SK-N-SH (cell line): Measurements from ENCODE around the gene XCL1. TPM values are rescaled to one million over a fixed set of nuclear protein-coding genes. Genes with fewer than 3 reads are reported as not detected.
"Not testable (repeated sequence)": the region's sequence is repeated elsewhere in the genome, so short reads cannot be mapped to it uniquely, and the experiment has no call there.

Experiments used
- CTCF ChIA-PET: fragments of 300-600, 350-600 bp; formaldehyde crosslinking; extraction: SDS; loops from one replicate; lab custom pipeline; 2021; lab: Yijun Ruan, JAX
- POLR2A ChIA-PET: fragments of 350-600 bp; sonication (Branson Sonifier 250); formaldehyde crosslinking; extraction: SDS; loops from one replicate; lab custom pipeline; 2020; ENCODE audit warnings: antibody characterized with exemption, inconsistent platforms; lab: Yijun Ruan, JAX
- DNase-seq: peaks from one replicate; pipeline ENCODE4 v3.0.0; 2012
- H2AFZ ChIP-seq: fragments of 200-600 bp; sonication (generic); 2 replicates; pipeline ENCODE4 v1.8.1; 2016; ENCODE audit warnings: antibody characterized with exemption, mild to moderate bottlenecking, low read depth
- H3F3A ChIP-seq: fragments of 200-600 bp; sonication (generic); replicated peaks from 2 replicates; pipeline ENCODE3; 2016; ENCODE audit warnings: antibody characterized with exemption, mild to moderate bottlenecking; ENCODE audit not compliant: insufficient read depth
- H3K27ac ChIP-seq, 2 experiments: fragments of 200-500 bp in 1 of 2; fragments of 200-600 bp in 1 of 2; sonication (Bioruptor generic) in 1 of 2; sonication (generic), shearing (Covaris generic) in 1 of 2; 2 replicates each; pipeline versions ENCODE4 v1.5.1 to v1.6.1; 2014 to 2016; ENCODE audit warnings: low read depth in 2 of 2, inconsistent platforms in 1 of 2, low read length in 1 of 2, mild to moderate bottlenecking in 1 of 2, mixed read lengths in 1 of 2
- H3K27me3 ChIP-seq: fragments of 200-600 bp; sonication (generic), shearing (Covaris generic); 2 replicates; pipeline ENCODE4 v1.6.1; 2016; ENCODE audit warnings: mixed run types; ENCODE audit not compliant: insufficient read depth
- H3K36me3 ChIP-seq, 2 experiments: fragments of 200-500 bp in 1 of 2; fragments of 200-600 bp in 1 of 2; sonication (Bioruptor generic) in 1 of 2; sonication (generic) in 1 of 2; replicated peaks in 1 of 2; 2 replicates each; pipeline versions ENCODE3 to v1.5.1; 2014 to 2016; ENCODE audit warnings: low read length in 1 of 2, mild to moderate bottlenecking in 1 of 2; ENCODE audit not compliant: insufficient read depth in 2 of 2, control insufficient read depth in 1 of 2
- H3K4me1 ChIP-seq, 2 experiments: fragments of 200-500 bp in 1 of 2; fragments of 200-600 bp in 1 of 2; sonication (Bioruptor generic) in 1 of 2; sonication (generic), shearing (Covaris generic) in 1 of 2; 2 replicates each; pipeline versions ENCODE4 v1.5.1 to v1.6.1; 2014 to 2016; ENCODE audit warnings: low read depth in 1 of 2, low read length in 1 of 2, mixed run types in 1 of 2; ENCODE audit not compliant: insufficient read depth in 2 of 2, control insufficient read depth in 1 of 2
- H3K4me2 ChIP-seq: fragments of 200-600 bp; sonication (generic), shearing (Covaris generic); 2 replicates; pipeline ENCODE4 v1.6.1; 2017; ENCODE audit warnings: mixed run types
- H3K4me3 ChIP-seq, 2 experiments: fragments of 200-500 bp in 1 of 2; fragments of 200-600 bp in 1 of 2; sonication (Bioruptor generic) in 1 of 2; sonication (generic), shearing (Covaris generic) in 1 of 2; 2 replicates each; pipeline versions ENCODE4 v1.5.1 to v1.8.1; 2014 to 2016; ENCODE audit warnings: low read depth in 2 of 2, inconsistent platforms in 1 of 2, low read length in 1 of 2, mild to moderate bottlenecking in 1 of 2, mixed read lengths in 1 of 2, moderate library complexity in 1 of 2
- H3K79me2 ChIP-seq: fragments of 200-600 bp; sonication (generic); 2 replicates; pipeline ENCODE4 v1.8.1; 2017; ENCODE audit warnings: mild to moderate bottlenecking; ENCODE audit not compliant: insufficient read depth
- H3K9ac ChIP-seq: fragments of 200-600 bp; sonication (generic); 2 replicates; pipeline ENCODE4 v1.6.1; 2017; ENCODE audit warnings: mixed run types
- H3K9me2 ChIP-seq: fragments of 200-600 bp; sonication (generic); 2 replicates; pipeline ENCODE4 v1.6.1; 2017; ENCODE audit warnings: mixed run types
- H3K9me3 ChIP-seq: fragments of 200-600 bp; sonication (generic); 2 replicates; pipeline ENCODE4 v1.6.1; 2017; ENCODE audit warnings: mixed run types, mild to moderate bottlenecking, moderate library complexity
- H4K20me1 ChIP-seq: fragments of 200-600 bp; sonication (generic); 2 replicates; pipeline ENCODE4 v1.6.1; 2017; ENCODE audit warnings: mild to moderate bottlenecking, mixed run types; ENCODE audit not compliant: insufficient read depth
- WGBS: methylation state at CpG from one replicate; pipeline ENCODE4 v1.1.6; 2017; ENCODE audit warnings: low lambda C conversion rate; 5-methylcytosine and 5-hydroxymethylcytosine counted together
- polyA plus RNA-seq, 3 experiments: library from polyadenylated mRNA; depleted of rRNA; stranded (reverse); fragments of >200 nt; gene quantifications; 2 replicates each; pipeline ENCODE4 v1.2.3, GENCODE V29; 2012
- TF ChIP-seq, protein P1 (sequence below): fragments of 200-600 bp; sonication (generic); IDR thresholded peaks from 2 replicates; pipeline ENCODE4 v1.6.1; 2017; ENCODE audit warnings: antibody characterized with exemption, mild to moderate bottlenecking, moderate library complexity

The XCL1 gene
- polyA plus RNA-seq, 1 of the 3 experiments (the other 2 are of a cell fraction): not detected

- H3K9me3 ChIP-seq, H3K27me3 ChIP-seq, H3K9me2 ChIP-seq, POLR2A ChIA-PET, H3K4me3 ChIP-seq, CTCF ChIA-PET, H3K36me3 ChIP-seq, DNase-seq, H3F3A ChIP-seq, H3K9ac ChIP-seq, H3K79me2 ChIP-seq, H3K4me1 ChIP-seq, H2AFZ ChIP-seq, H3K27ac ChIP-seq, H3K4me2 ChIP-seq, H4K20me1 ChIP-seq: not testable (repeated sequence)
- WGBS: 69% methylated on average over 2 of the region's 2 CpGs
Observed at GRCh38 chr1:168542978-168543377, 33.4 kb upstream of the XCL1 start.

DNA sequence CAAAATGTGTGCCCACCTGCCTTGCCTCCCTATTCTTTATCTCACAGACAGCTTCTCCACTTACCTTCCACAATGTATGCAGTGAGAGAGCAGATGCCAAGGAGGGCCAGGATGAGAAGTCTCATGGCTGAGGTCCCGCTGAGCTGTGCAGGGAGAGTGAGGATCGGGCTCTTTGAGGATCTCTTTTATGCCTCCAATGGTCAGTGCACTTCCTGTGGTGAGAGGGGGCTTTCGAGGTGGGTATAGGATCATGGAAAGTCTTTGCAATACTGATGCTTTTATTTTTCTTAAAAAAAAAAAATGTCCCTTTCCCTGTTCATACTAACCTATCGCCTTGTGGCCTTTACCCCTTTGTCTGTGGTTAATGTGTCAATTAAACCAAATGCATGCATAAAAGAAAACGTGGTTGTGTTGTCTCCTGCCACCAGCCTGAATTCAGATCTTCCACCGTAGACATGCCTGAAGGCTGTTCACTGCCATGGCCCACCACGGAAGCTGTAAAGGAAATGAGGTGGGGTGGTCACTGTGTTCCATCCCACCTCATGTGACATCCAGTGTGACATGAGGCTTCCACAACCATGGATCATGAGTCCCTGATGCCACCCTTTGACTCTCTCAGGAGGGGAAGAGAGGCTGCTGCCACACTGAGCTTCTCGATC lies 32.4 kb upstream of the XCL1 start, which contains the start of gene XCL2:
Gene XCL2, minus strand, starts transcription at position 158 of the 659 bp plus-strand sequence. Its CDS starts 33 bp downstream, at position 125.
- H3K9ac ChIP-seq, H3K27me3 ChIP-seq, H2AFZ ChIP-seq, CTCF ChIA-PET, H4K20me1 ChIP-seq, H3K27ac ChIP-seq, H3K9me2 ChIP-seq, DNase-seq, H3K36me3 ChIP-seq, H3F3A ChIP-seq, H3K9me3 ChIP-seq, H3K4me3 ChIP-seq, H3K79me2 ChIP-seq, H3K4me1 ChIP-seq, H3K4me2 ChIP-seq, POLR2A ChIA-PET: not testable (repeated sequence)
- WGBS: 71% methylated on average over 6 of the region's 8 CpGs

GRCh38 chr1:168545678-168546552 lies 30.5 kb upstream of the XCL1 start:
- POLR2A ChIA-PET, H3K9me2 ChIP-seq, H3K4me3 ChIP-seq, H3K4me2 ChIP-seq, H2AFZ ChIP-seq, H3K27me3 ChIP-seq, H3K79me2 ChIP-seq, H3K9ac ChIP-seq, H3K4me1 ChIP-seq, H3K9me3 ChIP-seq, H3F3A ChIP-seq, H3K36me3 ChIP-seq, H3K27ac ChIP-seq, DNase-seq, H4K20me1 ChIP-seq: not testable (repeated sequence)
- TF ChIP-seq, protein P1, sequence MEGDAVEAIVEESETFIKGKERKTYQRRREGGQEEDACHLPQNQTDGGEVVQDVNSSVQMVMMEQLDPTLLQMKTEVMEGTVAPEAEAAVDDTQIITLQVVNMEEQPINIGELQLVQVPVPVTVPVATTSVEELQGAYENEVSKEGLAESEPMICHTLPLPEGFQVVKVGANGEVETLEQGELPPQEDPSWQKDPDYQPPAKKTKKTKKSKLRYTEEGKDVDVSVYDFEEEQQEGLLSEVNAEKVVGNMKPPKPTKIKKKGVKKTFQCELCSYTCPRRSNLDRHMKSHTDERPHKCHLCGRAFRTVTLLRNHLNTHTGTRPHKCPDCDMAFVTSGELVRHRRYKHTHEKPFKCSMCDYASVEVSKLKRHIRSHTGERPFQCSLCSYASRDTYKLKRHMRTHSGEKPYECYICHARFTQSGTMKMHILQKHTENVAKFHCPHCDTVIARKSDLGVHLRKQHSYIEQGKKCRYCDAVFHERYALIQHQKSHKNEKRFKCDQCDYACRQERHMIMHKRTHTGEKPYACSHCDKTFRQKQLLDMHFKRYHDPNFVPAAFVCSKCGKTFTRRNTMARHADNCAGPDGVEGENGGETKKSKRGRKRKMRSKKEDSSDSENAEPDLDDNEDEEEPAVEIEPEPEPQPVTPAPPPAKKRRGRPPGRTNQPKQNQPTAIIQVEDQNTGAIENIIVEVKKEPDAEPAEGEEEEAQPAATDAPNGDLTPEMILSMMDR: peak; percentile 53
- WGBS: 45% methylated on average over 7 of the region's 7 CpGs
- CTCF ChIA-PET: interaction anchor here (0.7 to 1.0 kb wide), 2 partner anchors 106 to 357 kb away, joined by 3 read pairs; no protein-coding TSS in a partner anchor

- WGBS: 40% methylated on average over 3 of the region's 3 CpGs
- H3K4me3 ChIP-seq, H3K27me3 ChIP-seq, H3K27ac ChIP-seq, H3K36me3 ChIP-seq, H3K9me3 ChIP-seq, H3K9ac ChIP-seq, H3K4me2 ChIP-seq, POLR2A ChIA-PET, H3K9me2 ChIP-seq, H4K20me1 ChIP-seq, H3F3A ChIP-seq, H2AFZ ChIP-seq, H3K79me2 ChIP-seq, DNase-seq, H3K4me1 ChIP-seq: not testable (repeated sequence)
- CTCF ChIA-PET: interaction anchor here (0.7 to 1.0 kb wide), 2 partner anchors 107 to 358 kb away, joined by 3 read pairs; no protein-coding TSS in a partner anchor
Observed at GRCh38 chr1:168546553-168546895, 29.9 kb upstream of the XCL1 start.
